HUES6 (cell line): ENCODE data around the gene ARFIP1.

Experiments used
- H3K27ac ChIP-seq: 2 replicates; pipeline ENCODE4 v1.7.0; 2013; ENCODE audit warnings: low read depth, mild to moderate bottlenecking, low read length, inconsistent platforms
- H3K27me3 ChIP-seq: 2 replicates; pipeline ENCODE4 v1.6.1; 2013; ENCODE audit warnings: low read length; ENCODE audit not compliant: control insufficient read depth, insufficient read depth
- H3K36me3 ChIP-seq: 2 replicates; pipeline ENCODE4 v1.6.1; 2013; ENCODE audit warnings: low read length; ENCODE audit not compliant: control insufficient read depth, insufficient read depth
- H3K4me1 ChIP-seq: 2 replicates; pipeline ENCODE4 v1.6.1; 2013; ENCODE audit warnings: low read length; ENCODE audit not compliant: control insufficient read depth, insufficient read depth
- H3K4me3 ChIP-seq: 2 replicates; pipeline ENCODE4 v1.5.1; 2013; ENCODE audit warnings: low read depth, low read length
- H3K9ac ChIP-seq: one replicate; pipeline ENCODE4 v1.6.1; 2013; ENCODE audit warnings: mild to moderate bottlenecking, low read length
- H3K9me3 ChIP-seq: 2 replicates; pipeline ENCODE4 v1.6.1; 2013; ENCODE audit warnings: low read depth, low read length; ENCODE audit not compliant: control insufficient read depth, insufficient read depth

ARFIP1 gene

GRCh38 chr4:152936446-152937335, 156.9 kb downstream of the ARFIP1 start:
- Histone ChIP-seq H3K4me3 (peak overlapping the region; percentile 90), H3K27ac (no peak overlapping the region), H3K36me3 (no peaks in the 10 kb centered on the region), H3K9me3 (no peaks in the 10 kb centered on the region), H3K27me3 (peaks cover 47% of the 10 kb centered on the region), H3K4me1 (peaks cover 12% of the 10 kb centered on the region), H3K9ac (peak overlapping the region; percentile 88)

GRCh38 chr4:152937336-152938236, 157.8 kb downstream of the ARFIP1 start:
- Histone ChIP-seq H3K4me3 (peak overlapping the region; percentile 90), H3K36me3 (0 out of 2 replicates have a peak, but pooled peaks cover 5% of the 10 kb centered on the region), H3K27ac (no peak overlapping the region), H3K27me3 (peaks cover 47% of the 10 kb centered on the region), H3K9ac (peak overlapping the region; percentile 88), H3K4me1 (peaks cover 12% of the 10 kb centered on the region), H3K9me3 (no peaks in the 10 kb centered on the region)

- Histone ChIP-seq H3K4me1 (peaks cover 12% of the 10 kb centered on the region), H3K27me3 (peaks cover 47% of the 10 kb centered on the region), H3K27ac (no peak overlapping the region), H3K36me3 (peaks cover 11% of the 10 kb centered on the region), H3K4me3 (peak overlapping the region; percentile 90), H3K9ac (no peak overlapping the region), H3K9me3 (no peaks in the 10 kb centered on the region)
These were observed 158.6 kb downstream of the ARFIP1 start for GRCh38 chr4:152938237-152938947.

- peaks cover 45% of the 10 kb centered on the region for H3K27me3 ChIP-seq
- H3K9me3 ChIP-seq = no peaks in the 10 kb centered on the region
- no peak overlapping the region for H3K4me3 ChIP-seq
- H3K4me1 ChIP-seq = peaks cover 12% of the 10 kb centered on the region
- peaks cover 24% of the 10 kb centered on the region for H3K36me3 ChIP-seq
- no peak overlapping the region for H3K9ac ChIP-seq
- H3K27ac ChIP-seq = no peak overlapping the region
These were observed 159.9 kb downstream of the ARFIP1 start for GRCh38 chr4:152939621-152940020.

- Histone ChIP-seq H3K36me3 (peaks cover 29% of the 10 kb centered on the region), H3K4me1 (peaks cover 11% of the 10 kb centered on the region; the same call in 1 of the 2 replicates), H3K4me3 (no peak overlapping the region), H3K9me3 (no peaks in the 10 kb centered on the region), H3K27ac (no peak overlapping the region), H3K27me3 (peaks cover 39% of the 10 kb centered on the region), H3K9ac (no peak overlapping the region)
These were observed 160.7 kb downstream of the ARFIP1 start for GRCh38 chr4:152940461-152940860.

GRCh38 chr4:152941411-152941810, 161.7 kb downstream of the ARFIP1 start:
- peaks cover 33% of the 10 kb centered on the region for H3K36me3 ChIP-seq
- no peak overlapping the region for H3K4me3 ChIP-seq
- H3K9me3 ChIP-seq = no peaks in the 10 kb centered on the region
- H3K27ac ChIP-seq = no peak overlapping the region
- H3K4me1 ChIP-seq = peaks cover 11% of the 10 kb centered on the region; the same call in 1 of the 2 replicates
- H3K27me3 ChIP-seq = peaks cover 39% of the 10 kb centered on the region
- no peak overlapping the region for H3K9ac ChIP-seq

GRCh38 chr4:152942346-152942745, 162.6 kb downstream of the ARFIP1 start:
- no peak overlapping the region for H3K9ac ChIP-seq
- no peaks in the 10 kb centered on the region for H3K9me3 ChIP-seq
- H3K27me3 ChIP-seq = peaks cover 29% of the 10 kb centered on the region
- no peak overlapping the region for H3K27ac ChIP-seq
- no peak overlapping the region for H3K4me3 ChIP-seq
- peaks cover 11% of the 10 kb centered on the region; the same call in 1 of the 2 replicates for H3K4me1 ChIP-seq
- H3K36me3 ChIP-seq = peaks cover 33% of the 10 kb centered on the region

GRCh38 chr4:152943672-152944071, 163.9 kb downstream of the ARFIP1 start:
- no peak overlapping the region for H3K27ac ChIP-seq
- no peak overlapping the region for H3K4me3 ChIP-seq
- peaks cover 33% of the 10 kb centered on the region for H3K36me3 ChIP-seq
- H3K4me1 ChIP-seq = peaks cover 11% of the 10 kb centered on the region; the same call in 1 of the 2 replicates
- peaks cover 17% of the 10 kb centered on the region for H3K27me3 ChIP-seq
- no peak overlapping the region for H3K9ac ChIP-seq
- no peaks in the 10 kb centered on the region for H3K9me3 ChIP-seq

- Histone ChIP-seq H3K36me3 (peaks cover 33% of the 10 kb centered on the region), H3K4me3 (no peak overlapping the region), H3K9ac (no peak overlapping the region), H3K27ac (no peak overlapping the region), H3K4me1 (peaks cover 11% of the 10 kb centered on the region), H3K9me3 (no peaks in the 10 kb centered on the region), H3K27me3 (peaks cover 6% of the 10 kb centered on the region; the same call in 1 of the 2 replicates)
These were observed 165.0 kb downstream of the ARFIP1 start for GRCh38 chr4:152944666-152945320.

- peaks cover 33% of the 10 kb centered on the region for H3K36me3 ChIP-seq
- no peak overlapping the region for H3K27ac ChIP-seq
- no peak overlapping the region for H3K4me3 ChIP-seq
- no peaks in the 10 kb centered on the region for H3K27me3 ChIP-seq
- peaks cover 17% of the 10 kb centered on the region for H3K4me1 ChIP-seq
- H3K9ac ChIP-seq = no peak overlapping the region
- no peaks in the 10 kb centered on the region for H3K9me3 ChIP-seq
These were observed 165.9 kb downstream of the ARFIP1 start for GRCh38 chr4:152945639-152946038.
